ENCODE data around the gene TMEM51. TPM values are rescaled to one million over a fixed set of nuclear protein-coding genes. Genes with fewer than 3 reads are reported as not detected.

TMEM51 gene
- total and polyA plus RNA-seq, 2 of the 13 experiments (the other 11 are each of a cell fraction or from before 2014, with no cell fraction given), result 12.2 to 22.3 TPM

DNA sequence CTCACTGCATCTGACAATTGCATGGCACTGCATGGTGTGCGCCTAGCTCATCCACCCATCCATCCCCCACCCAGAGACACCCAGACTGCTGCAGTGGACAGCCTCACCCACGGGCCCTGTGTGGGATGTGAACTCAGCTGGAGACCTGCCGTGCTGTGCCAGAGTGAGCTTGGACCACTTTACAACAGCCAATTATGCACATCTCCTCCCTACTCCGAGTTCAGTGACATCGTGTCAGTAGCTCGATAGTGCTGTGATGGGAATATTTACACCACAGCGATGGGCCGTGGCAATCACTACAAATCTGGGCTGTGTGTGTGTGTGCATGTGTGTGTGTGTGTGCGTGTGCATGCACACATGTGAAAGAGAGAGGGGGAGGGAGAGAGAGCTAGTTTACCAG, 42.5 kb downstream of the TMEM51 start:
- Histone ChIP-seq H3K36me3 (replicated peaks in 1 of 2; ENCODE audit: control insufficient read depth in 1 of 2, insufficient read depth in 2 of 2, low read length in 2 of 2) (peaks cover 5 to 25% of the 10 kb centered on the region in 2 experiments; a peak in 4 of 5 replicates), H3K9me3 (ENCODE audit: low read length) (no peaks in the 10 kb centered on the region), H3K4me1 (ENCODE audit: insufficient read depth, low read length) (peaks cover 68% of the 10 kb centered on the region), H3K27me3 (ENCODE audit: control insufficient read depth in 1 of 2, insufficient read depth in 2 of 2, low read length in 2 of 2) (no peaks in the 10 kb centered on the region), H3K4me2 (ENCODE audit: low read depth, low read length) (no peak overlapping the region), H3K9ac (ENCODE audit: insufficient read depth, low read depth, low read length) (no peak overlapping the region), H3K4me3 (replicated peaks in 1 of 3; ENCODE audit: insufficient read depth in 1 of 3, low read depth in 2 of 3, low read length in 3 of 3) (no peak overlapping the region), H3K79me2 (ENCODE audit: insufficient read depth, low read length) (peaks cover 74% of the 10 kb centered on the region), H4K20me1 (ENCODE audit: insufficient read depth, low read length) (peaks cover 34% of the 10 kb centered on the region), H3K27ac (ENCODE audit: extremely low read length, insufficient read depth, low read length) (no peak overlapping the region), H2AFZ (ENCODE audit: low read length) (no peak overlapping the region)
- no peak for DNase-seq (ENCODE audit: low spot score)
- no peak for ATAC-seq
- in situ Hi-C loops (cut with HindIII; ENCODE audit: extremely low pct_ligation_motif_present, low pct_unique_long_range_greater_than_20kb) (no loop called here), intact Hi-C loops (cut with micrococcal nuclease; ENCODE audit: unreplicated experiment) (loop anchor here (2.0 kb wide), 1 partner anchor 43 kb away; the partner anchor contains the start of gene TMEM51)
- no TSS peak for BruUV-seq (replicated peaks)
- WGBS (ENCODE audit: low lambda C conversion rate), result 88% methylated on average over 8 of the region's 9 CpGs
- no peak for FAIRE-seq
- POLR2A ChIA-PET, result no interaction called here
- CTCF ChIA-PET (ENCODE audit: low intra/inter-chr PET ratio, low total read pairs), result no interaction called here
- TF ChIP-seq RBM22 (optimal IDR thresholded peaks at IDR 0.05; ENCODE audit: low read length), result peak; percentile 55
- TF ChIP-seq, protein P1, sequence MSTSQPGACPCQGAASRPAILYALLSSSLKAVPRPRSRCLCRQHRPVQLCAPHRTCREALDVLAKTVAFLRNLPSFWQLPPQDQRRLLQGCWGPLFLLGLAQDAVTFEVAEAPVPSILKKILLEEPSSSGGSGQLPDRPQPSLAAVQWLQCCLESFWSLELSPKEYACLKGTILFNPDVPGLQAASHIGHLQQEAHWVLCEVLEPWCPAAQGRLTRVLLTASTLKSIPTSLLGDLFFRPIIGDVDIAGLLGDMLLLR (CRISPR knock-in tag; IDR thresholded peaks at IDR 0.05), result no peak

DNA sequence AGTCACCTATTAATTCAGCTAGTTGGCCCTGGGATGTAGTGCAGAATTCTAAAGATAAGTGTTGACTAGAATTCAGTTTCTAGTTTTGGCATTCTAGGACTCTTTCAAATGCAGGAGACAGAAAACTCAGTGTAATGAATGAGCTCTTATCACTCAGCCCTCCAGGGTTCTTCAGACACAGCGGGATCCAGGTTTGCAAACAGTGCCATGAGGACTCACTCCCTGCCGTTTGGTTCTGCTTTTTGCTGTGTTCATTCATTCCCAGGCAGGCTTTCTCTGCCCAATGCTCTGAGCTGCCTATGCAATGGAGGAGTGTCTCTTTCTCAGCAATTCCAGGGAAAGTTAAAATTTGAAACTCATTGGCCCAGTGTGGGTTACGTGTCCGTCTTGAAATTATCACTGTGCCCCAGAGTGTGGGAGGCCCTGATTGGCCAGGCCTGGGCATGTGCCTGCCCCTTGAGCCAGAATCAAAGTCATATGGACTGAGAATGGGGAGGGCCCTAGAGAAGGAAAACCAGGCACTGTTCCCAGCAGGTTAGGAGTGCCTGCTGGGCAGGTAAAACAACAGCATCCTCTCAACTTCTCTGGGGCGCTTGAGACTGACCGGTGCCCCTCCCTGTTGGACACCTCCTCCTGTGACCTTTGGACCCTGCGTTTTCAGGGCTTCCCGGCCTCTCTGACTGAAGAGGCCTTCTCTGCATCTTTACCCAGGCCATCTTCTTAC, 43.4 kb downstream of the TMEM51 start:
- H3K4me1 ChIP-seq (ENCODE audit: insufficient read depth, low read length), result peaks cover 66% of the 10 kb centered on the region
- POLR2A ChIA-PET, result interaction anchor here (0.8 to 5.1 kb wide), 4 partner anchors 8 to 44 kb away, joined by 3 to 28 read pairs (median 7); partner anchors contain the start of gene TMEM51
- peak overlapping the region in 1 of 3 experiments; percentile 37; a peak in 1 of 6 replicates for H3K4me3 ChIP-seq (replicated peaks in 1 of 3; ENCODE audit: insufficient read depth in 1 of 3, low read depth in 2 of 3, low read length in 3 of 3)
- peaks cover 34% of the 10 kb centered on the region for H4K20me1 ChIP-seq (ENCODE audit: insufficient read depth, low read length)
- CTCF ChIA-PET (ENCODE audit: low intra/inter-chr PET ratio, low total read pairs), result no interaction called here
- in situ Hi-C loops (cut with HindIII; ENCODE audit: extremely low pct_ligation_motif_present, low pct_unique_long_range_greater_than_20kb), result no loop called here
- peaks cover 5 to 18% of the 10 kb centered on the region in 2 experiments; a peak in 4 of 5 replicates for H3K36me3 ChIP-seq (replicated peaks in 1 of 2; ENCODE audit: control insufficient read depth in 1 of 2, insufficient read depth in 2 of 2, low read length in 2 of 2)
- 26% methylated on average over 8 of the region's 8 CpGs for WGBS (ENCODE audit: low lambda C conversion rate)
- no TSS peak for BruUV-seq (replicated peaks)
- H3K27ac ChIP-seq (ENCODE audit: extremely low read length, insufficient read depth, low read length), result peak overlapping the region; percentile 39
- FAIRE-seq (peak; percentile 30), DNase-seq (ENCODE audit: low spot score) (no peak), ATAC-seq (peak; percentile 42)
- H3K9ac ChIP-seq (ENCODE audit: insufficient read depth, low read depth, low read length), result no peak overlapping the region
- H3K27me3 ChIP-seq (ENCODE audit: control insufficient read depth in 1 of 2, insufficient read depth in 2 of 2, low read length in 2 of 2), result no peaks in the 10 kb centered on the region
- no peaks in the 10 kb centered on the region for H3K9me3 ChIP-seq (ENCODE audit: low read length)
- peaks cover 67% of the 10 kb centered on the region for H3K79me2 ChIP-seq (ENCODE audit: insufficient read depth, low read length)
- intact Hi-C loops (cut with micrococcal nuclease; ENCODE audit: unreplicated experiment), result loop anchor here (2.0 kb wide), 1 partner anchor 44 kb away; the partner anchor contains the start of gene TMEM51
- no peak overlapping the region for H2AFZ ChIP-seq (ENCODE audit: low read length)
- peak overlapping the region; percentile 38 for H3K4me2 ChIP-seq (ENCODE audit: low read depth, low read length)
- TF ChIP-seq GTF3A (CRISPR knock-in tag; conservative IDR thresholded peaks at IDR 0.05), result 0 out of 2 replicates have a peak, but pooled peaks have one; percentile 43
- TF ChIP-seq, protein P2, sequence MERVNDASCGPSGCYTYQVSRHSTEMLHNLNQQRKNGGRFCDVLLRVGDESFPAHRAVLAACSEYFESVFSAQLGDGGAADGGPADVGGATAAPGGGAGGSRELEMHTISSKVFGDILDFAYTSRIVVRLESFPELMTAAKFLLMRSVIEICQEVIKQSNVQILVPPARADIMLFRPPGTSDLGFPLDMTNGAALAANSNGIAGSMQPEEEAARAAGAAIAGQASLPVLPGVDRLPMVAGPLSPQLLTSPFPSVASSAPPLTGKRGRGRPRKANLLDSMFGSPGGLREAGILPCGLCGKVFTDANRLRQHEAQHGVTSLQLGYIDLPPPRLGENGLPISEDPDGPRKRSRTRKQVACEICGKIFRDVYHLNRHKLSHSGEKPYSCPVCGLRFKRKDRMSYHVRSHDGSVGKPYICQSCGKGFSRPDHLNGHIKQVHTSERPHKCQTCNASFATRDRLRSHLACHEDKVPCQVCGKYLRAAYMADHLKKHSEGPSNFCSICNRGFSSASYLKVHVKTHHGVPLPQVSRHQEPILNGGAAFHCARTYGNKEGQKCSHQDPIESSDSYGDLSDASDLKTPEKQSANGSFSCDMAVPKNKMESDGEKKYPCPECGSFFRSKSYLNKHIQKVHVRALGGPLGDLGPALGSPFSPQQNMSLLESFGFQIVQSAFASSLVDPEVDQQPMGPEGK (CRISPR knock-in tag; IDR thresholded peaks at IDR 0.05), result peak; percentile 58
- TF ChIP-seq SP5 (CRISPR knock-in tag; IDR thresholded peaks at IDR 0.05; ENCODE audit: borderline replicate concordance, low read depth), result peak; percentile 35; the same call in 1 of the 2 replicates
- TF ChIP-seq HNF4A (CRISPR knock-in tag; IDR thresholded peaks at IDR 0.05), result peak; percentile 80
- 0 out of 2 replicates have a peak, but pooled peaks have one; percentile 38 for TF ChIP-seq ZBTB20 (CRISPR knock-in tag; IDR thresholded peaks at IDR 0.05; ENCODE audit: borderline replicate concordance, low read depth)
- peak; percentile 77 for TF ChIP-seq ZEB1 (IDR thresholded peaks at IDR 0.05; ENCODE audit: insufficient replicate concordance, low read depth)
- no peak for TF ChIP-seq ZNF121 (CRISPR knock-in tag; IDR thresholded peaks at IDR 0.05)
- 0 out of 2 replicates have a peak, but pooled peaks have one; percentile 12 for TF ChIP-seq ZNF350 (CRISPR knock-in tag; IDR thresholded peaks at IDR 0.05; ENCODE audit: borderline replicate concordance, low read depth)
- TF ChIP-seq ZIK1 (CRISPR knock-in tag; IDR thresholded peaks at IDR 0.05; ENCODE audit: borderline replicate concordance, low read depth), result no peak
- TF ChIP-seq ZMYM3 (CRISPR knock-in tag; IDR thresholded peaks at IDR 0.05), result 0 out of 2 replicates have a peak, but pooled peaks have one; percentile 2
- peak; percentile 53; the same call in 1 of the 2 replicates for TF ChIP-seq ZNF782 (CRISPR knock-in tag; IDR thresholded peaks at IDR 0.05; ENCODE audit: borderline replicate concordance)
- TF ChIP-seq NFYC (CRISPR knock-in tag; IDR thresholded peaks at IDR 0.05), result peak; percentile 54; the same call in 1 of the 2 replicates
- peak; percentile 94 for TF ChIP-seq RBM22 (optimal IDR thresholded peaks at IDR 0.05; ENCODE audit: low read length)
- 0 out of 2 replicates have a peak, but pooled peaks have one; percentile 16 for TF ChIP-seq ZNF720 (CRISPR knock-in tag; IDR thresholded peaks at IDR 0.05)
